ENCODE measurements around the gene IKZF4. TPM values are rescaled to one million over a fixed set of nuclear protein-coding genes. Genes with fewer than 3 reads are reported as not detected.

IKZF4 gene
- total and polyA plus RNA-seq, 10 of the 15 experiments (the other 5 are each of a cell fraction or from before 2014, with no cell fraction given) = 0.74 to 5.5 (median 1.1) TPM

DNA sequence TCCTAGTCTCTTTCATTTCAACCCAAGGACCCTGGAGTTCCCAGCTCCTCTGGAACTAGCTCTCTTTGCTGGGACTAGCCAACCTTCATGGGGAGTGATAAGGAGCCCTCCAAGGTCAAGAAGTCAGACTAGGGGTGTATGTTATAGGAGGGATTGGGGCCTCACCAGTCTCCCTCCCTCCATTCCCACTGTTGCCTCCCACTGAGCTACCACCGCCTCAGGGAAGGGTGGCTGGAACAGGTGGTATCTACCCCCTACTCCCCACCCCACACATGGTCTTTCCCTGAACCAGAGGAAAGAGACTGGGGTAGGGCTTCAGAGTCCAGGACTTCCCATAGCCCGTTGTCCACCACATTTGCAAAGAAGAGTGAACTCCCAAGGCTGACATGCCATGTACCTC is 61.5 kb downstream of the IKZF4 start:
- BruUV-seq (replicated peaks) = no TSS peak
- H3K27ac ChIP-seq (ENCODE audit: control insufficient read depth, insufficient read depth) = no peak overlapping the region
- intact Hi-C loops (cut with micrococcal nuclease; ENCODE audit: unreplicated experiment) (loop anchor here (5.0 kb wide), 1 partner anchor 35 kb away; no protein-coding TSS in a partner anchor), in situ Hi-C loops (cut with MboI) (no loop called here)
- peaks cover 9 to 15% of the 10 kb centered on the region in 2 experiments; a peak in 3 of 4 replicates for H3K27me3 ChIP-seq (replicated peaks in 1 of 2; ENCODE audit: control insufficient read depth in 2 of 2, insufficient read depth in 2 of 2, low read length in 1 of 2)
- H3K79me2 ChIP-seq (ENCODE audit: control insufficient read depth, insufficient read depth, low read length) = no peaks in the 10 kb centered on the region
- TF ChIP-seq, protein P1, sequence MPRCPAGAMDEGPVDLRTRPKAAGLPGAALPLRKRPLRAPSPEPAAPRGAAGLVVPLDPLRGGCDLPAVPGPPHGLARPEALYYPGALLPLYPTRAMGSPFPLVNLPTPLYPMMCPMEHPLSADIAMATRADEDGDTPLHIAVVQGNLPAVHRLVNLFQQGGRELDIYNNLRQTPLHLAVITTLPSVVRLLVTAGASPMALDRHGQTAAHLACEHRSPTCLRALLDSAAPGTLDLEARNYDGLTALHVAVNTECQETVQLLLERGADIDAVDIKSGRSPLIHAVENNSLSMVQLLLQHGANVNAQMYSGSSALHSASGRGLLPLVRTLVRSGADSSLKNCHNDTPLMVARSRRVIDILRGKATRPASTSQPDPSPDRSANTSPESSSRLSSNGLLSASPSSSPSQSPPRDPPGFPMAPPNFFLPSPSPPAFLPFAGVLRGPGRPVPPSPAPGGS (IDR thresholded peaks at IDR 0.05; ENCODE audit: borderline replicate concordance, insufficient read depth, low read depth, low read length, poor library complexity, severe bottlenecking) = no peak
- no peak for TF ChIP-seq STAT1 (conservative IDR thresholded peaks at IDR 0.05)
- TF ChIP-seq, protein P2, sequence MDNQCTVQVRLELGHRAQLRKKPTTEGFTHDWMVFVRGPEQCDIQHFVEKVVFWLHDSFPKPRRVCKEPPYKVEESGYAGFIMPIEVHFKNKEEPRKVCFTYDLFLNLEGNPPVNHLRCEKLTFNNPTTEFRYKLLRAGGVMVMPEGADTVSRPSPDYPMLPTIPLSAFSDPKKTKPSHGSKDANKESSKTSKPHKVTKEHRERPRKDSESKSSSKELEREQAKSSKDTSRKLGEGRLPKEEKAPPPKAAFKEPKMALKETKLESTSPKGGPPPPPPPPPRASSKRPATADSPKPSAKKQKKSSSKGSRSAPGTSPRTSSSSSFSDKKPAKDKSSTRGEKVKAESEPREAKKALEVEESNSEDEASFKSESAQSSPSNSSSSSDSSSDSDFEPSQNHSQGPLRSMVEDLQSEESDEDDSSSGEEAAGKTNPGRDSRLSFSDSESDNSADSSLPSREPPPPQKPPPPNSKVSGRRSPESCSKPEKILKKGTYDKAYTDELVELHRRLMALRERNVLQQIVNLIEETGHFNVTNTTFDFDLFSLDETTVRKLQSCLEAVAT (IDR thresholded peaks at IDR 0.05) = no peak
- no peak for TF ChIP-seq MTA3 (IDR thresholded peaks at IDR 0.05; ENCODE audit: borderline replicate concordance, low read length)
- TF ChIP-seq RBBP5 (conservative IDR thresholded peaks at IDR 0.05) = no peak
- no peak for TF ChIP-seq POU2F2 (IDR thresholded peaks at IDR 0.05; ENCODE audit: borderline replicate concordance, low read depth, low read length)
- no peak for TF ChIP-seq PAX5 (IDR thresholded peaks at IDR 0.05; ENCODE audit: borderline replicate concordance, low read depth, low read length)
- H3K4me2 ChIP-seq (ENCODE audit: control insufficient read depth, insufficient read depth) = no peak overlapping the region
- SMC1A ChIA-PET (ENCODE audit: uncharacterized antibody, unreplicated experiment) = no interaction called here
- H3K9ac ChIP-seq (ENCODE audit: control insufficient read depth, insufficient read depth, low read length) = no peak overlapping the region
- no peaks in the 10 kb centered on the region for H3K4me1 ChIP-seq (ENCODE audit: control insufficient read depth, insufficient read depth, low read length)
- no peak overlapping the region for H2AFZ ChIP-seq (ENCODE audit: control insufficient read depth, low read depth, low read length)
- FAIRE-seq = no peak
- no peak for ATAC-seq
- no peaks in the 10 kb centered on the region for H4K20me1 ChIP-seq (ENCODE audit: control insufficient read depth, insufficient read depth)
- whole genome bisulfite sequencing (ENCODE audit: insufficient coverage, insufficient replicate concordance, low lambda C conversion rate, missing lambda C conversion rate) = 23% methylated on average over 2 of the region's 2 CpGs
- POLR2A ChIA-PET = no interaction called here
- H3K4me3 ChIP-seq = no peak overlapping the region
- RAD21 ChIA-PET (ENCODE audit: unreplicated experiment) = no interaction called here
- CTCF ChIA-PET = interaction anchor here (0.6 to 1.3 kb wide), 2 partner anchors 11 to 44 kb away, joined by 3 read pairs; no protein-coding TSS in a partner anchor
- H3K9me3 ChIP-seq (replicated peaks; ENCODE audit: control insufficient read depth, insufficient read depth, low read length) = no peaks in the 10 kb centered on the region
- no peak for DNase-seq (ENCODE audit: low read depth, low spot score)
- H3K36me3 ChIP-seq (ENCODE audit: control insufficient read depth in 2 of 2, insufficient read depth in 2 of 2, low read length in 1 of 2) = no peaks in the 10 kb centered on the region

Measured in GM12878 (cell line).